HepG2 (cell line): ENCODE data around the gene NGEF. TPM values are rescaled to one million over a fixed set of nuclear protein-coding genes. Genes with fewer than 3 reads are reported as not detected.
A peak's percentile ranks its signal among the peaks of the same experiment; 100 is the strongest.

ENCODE experiments used
- EP300 ChIP-seq, 3 experiments: sonication (generic) in 1 of 3; formaldehyde crosslinking in 1 of 3; IDR thresholded peaks; 2 replicates each; pipeline versions ENCODE4 v1.5.1 to v1.6.1; 2011 to 2020; ENCODE audit warnings: low read depth in 2 of 3, low read length in 2 of 3, borderline replicate concordance in 1 of 3, improper control_type of control experiment in 1 of 3, mild to moderate bottlenecking in 1 of 3, missing genetic modification reagents in 1 of 3, moderate library complexity in 1 of 3
- HNF4G ChIP-seq, 2 experiments: sonication (generic) in 1 of 2; formaldehyde crosslinking in 1 of 2; IDR thresholded peaks; 2 replicates each; pipeline versions ENCODE4 v1.4.0 to v1.6.1; 2011 to 2020; ENCODE audit warnings: borderline replicate concordance in 2 of 2, low read depth in 2 of 2, mild to moderate bottlenecking in 2 of 2, low read length in 1 of 2, missing genetic modification reagents in 1 of 2, moderate library complexity in 1 of 2
- ISL2 ChIP-seq: sonication (generic); formaldehyde crosslinking; IDR thresholded peaks from 2 replicates; pipeline ENCODE4 v1.5.0; 2020; ENCODE audit warnings: missing genetic modification reagents
- JUND ChIP-seq: sonication (generic); formaldehyde crosslinking; IDR thresholded peaks from 2 replicates; pipeline ENCODE4 v1.8.0; 2022; ENCODE audit warnings: mild to moderate bottlenecking, missing genetic modification reagents
- THAP11 ChIP-seq: IDR thresholded peaks from 2 replicates; pipeline ENCODE4 v1.6.1; 2016; ENCODE audit warnings: missing biosample characterization, missing genetic modification reagents
- ZNF501 ChIP-seq: sonication (generic); formaldehyde crosslinking; IDR thresholded peaks from 2 replicates; pipeline ENCODE4 v1.5.1; 2020; ENCODE audit warnings: mild to moderate bottlenecking, moderate library complexity, missing genetic modification reagents
- ZNF556 ChIP-seq: sonication (generic); formaldehyde crosslinking; IDR thresholded peaks from 2 replicates; pipeline ENCODE4 v1.4.0; 2020; ENCODE audit warnings: mild to moderate bottlenecking, missing genetic modification reagents, borderline replicate concordance
- ZNF749 ChIP-seq: sonication (generic); formaldehyde crosslinking; IDR thresholded peaks from 2 replicates; pipeline ENCODE4 v1.8.0; 2022; ENCODE audit warnings: mild to moderate bottlenecking, missing genetic modification reagents, moderate library complexity, borderline replicate concordance
- polyA plus RNA-seq, 8 experiments: library from polyadenylated mRNA; depleted of rRNA in 3 of 8; stranded (reverse) in 7 of 8; unstranded in 1 of 8; fragments of >200 nt; fragmentation: Illumina TruSeq in 4 of 8; extraction: Trizol in 4 of 8; gene quantifications; 2 replicates each; pipeline versions ENCODE4 v1.2.1 to v1.2.3, GENCODE V29; 2011 to 2016; ENCODE audit warnings: low read depth in 4 of 8, missing spikeins in 1 of 8, mixed read lengths in 1 of 8; ENCODE audit not compliant: insufficient read depth in 1 of 8
- total RNA-seq, 5 experiments: library from RNA; depleted of rRNA; stranded (reverse); fragments of >200 nt; fragmentation: Illumina TruSeq; extraction: Trizol; gene quantifications; 2 replicates each; pipeline ENCODE4 v1.2.3, GENCODE V29; 2016; ENCODE audit warnings: low read depth in 1 of 5
- TF ChIP-seq, protein P1 (sequence below): IDR thresholded peaks from 2 replicates; pipeline ENCODE4 v1.4.0; 2020; ENCODE audit warnings: mild to moderate bottlenecking, missing genetic modification reagents
- TF ChIP-seq, protein P2 (sequence below): IDR thresholded peaks from 2 replicates; pipeline ENCODE4 v1.6.1; 2018; ENCODE audit warnings: missing genetic modification reagents
- TF ChIP-seq, protein P3 (sequence below): sonication (generic); formaldehyde crosslinking; conservative IDR thresholded peaks from 2 replicates; pipeline ENCODE4 v1.4.0; 2020; ENCODE audit warnings: mild to moderate bottlenecking, missing genetic modification reagents, moderate library complexity
- TF ChIP-seq, protein P4 (sequence below): sonication (generic); formaldehyde crosslinking; IDR thresholded peaks from 2 replicates; pipeline ENCODE4 v1.4.0; 2020; ENCODE audit warnings: missing genetic modification reagents, borderline replicate concordance
- TF ChIP-seq, protein P5 (sequence below): sonication (generic); formaldehyde crosslinking; IDR thresholded peaks from 2 replicates; pipeline ENCODE4 v1.4.0; 2020; ENCODE audit warnings: missing genetic modification reagents

NGEF gene
- total and polyA plus RNA-seq, 2 of the 13 experiments (the other 11 are each of a cell fraction or from before 2014, with no cell fraction given): 14.4 to 36.9 TPM

DNA sequence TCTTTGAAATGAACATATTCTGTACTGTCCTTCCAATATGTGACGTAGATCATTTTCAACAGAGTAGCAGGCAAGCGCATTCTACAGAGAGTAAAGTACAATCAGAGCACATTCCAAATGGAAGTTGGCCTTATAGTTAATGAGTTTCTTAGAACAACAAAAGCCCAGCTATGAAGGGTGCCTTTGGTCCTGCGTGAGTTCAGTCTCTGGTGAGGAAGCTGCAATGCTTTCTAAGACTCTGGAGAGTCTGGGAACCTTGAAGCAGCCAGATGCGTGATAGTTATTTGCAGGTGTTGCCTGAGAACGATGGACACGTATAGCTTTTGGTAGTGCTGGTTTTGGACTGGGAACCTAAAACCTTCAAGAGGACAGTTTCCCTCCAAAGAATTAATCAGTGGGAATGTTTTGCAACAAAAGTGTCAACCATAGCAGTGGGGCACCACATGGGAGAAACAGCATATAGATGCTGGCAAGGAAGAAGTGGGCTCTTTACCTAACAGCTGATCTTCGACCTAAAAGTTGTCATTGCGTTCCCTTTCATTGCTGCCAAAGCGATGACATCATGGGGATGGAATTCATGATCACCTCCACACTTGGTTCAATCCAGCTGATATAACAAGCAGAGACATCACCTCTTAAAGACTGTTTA, 152.3 kb downstream of the NGEF start (continued):
- TF ChIP-seq EP300 (IDR thresholded peaks at IDR 0.05; ENCODE audit: low read depth in 2 of 2, low read length in 2 of 2) (peak in 1 of 2 experiments; percentile 62; a peak in 2 of 4 replicates), EP300 (CRISPR knock-in tag; IDR thresholded peaks at IDR 0.05; ENCODE audit: borderline replicate concordance) (no peak), ZNF501 (peak; percentile 37; the same call in 1 of the 2 replicates), ISL2 (peak; percentile 60; the same call in 1 of the 2 replicates), THAP11 (CRISPR knock-in tag) (peak; percentile 56), ZNF749 (no peak), ZNF556 (CRISPR knock-in tag) (peak; percentile 85; the same call in 1 of the 2 replicates), JUND (CRISPR knock-in tag) (peak; percentile 97), HNF4G (IDR thresholded peaks at IDR 0.05; ENCODE audit: borderline replicate concordance, low read depth, low read length) (peak; percentile 63), HNF4G (CRISPR knock-in tag; IDR thresholded peaks at IDR 0.05; ENCODE audit: borderline replicate concordance, low read depth) (no peak)
- TF ChIP-seq, protein P1, sequence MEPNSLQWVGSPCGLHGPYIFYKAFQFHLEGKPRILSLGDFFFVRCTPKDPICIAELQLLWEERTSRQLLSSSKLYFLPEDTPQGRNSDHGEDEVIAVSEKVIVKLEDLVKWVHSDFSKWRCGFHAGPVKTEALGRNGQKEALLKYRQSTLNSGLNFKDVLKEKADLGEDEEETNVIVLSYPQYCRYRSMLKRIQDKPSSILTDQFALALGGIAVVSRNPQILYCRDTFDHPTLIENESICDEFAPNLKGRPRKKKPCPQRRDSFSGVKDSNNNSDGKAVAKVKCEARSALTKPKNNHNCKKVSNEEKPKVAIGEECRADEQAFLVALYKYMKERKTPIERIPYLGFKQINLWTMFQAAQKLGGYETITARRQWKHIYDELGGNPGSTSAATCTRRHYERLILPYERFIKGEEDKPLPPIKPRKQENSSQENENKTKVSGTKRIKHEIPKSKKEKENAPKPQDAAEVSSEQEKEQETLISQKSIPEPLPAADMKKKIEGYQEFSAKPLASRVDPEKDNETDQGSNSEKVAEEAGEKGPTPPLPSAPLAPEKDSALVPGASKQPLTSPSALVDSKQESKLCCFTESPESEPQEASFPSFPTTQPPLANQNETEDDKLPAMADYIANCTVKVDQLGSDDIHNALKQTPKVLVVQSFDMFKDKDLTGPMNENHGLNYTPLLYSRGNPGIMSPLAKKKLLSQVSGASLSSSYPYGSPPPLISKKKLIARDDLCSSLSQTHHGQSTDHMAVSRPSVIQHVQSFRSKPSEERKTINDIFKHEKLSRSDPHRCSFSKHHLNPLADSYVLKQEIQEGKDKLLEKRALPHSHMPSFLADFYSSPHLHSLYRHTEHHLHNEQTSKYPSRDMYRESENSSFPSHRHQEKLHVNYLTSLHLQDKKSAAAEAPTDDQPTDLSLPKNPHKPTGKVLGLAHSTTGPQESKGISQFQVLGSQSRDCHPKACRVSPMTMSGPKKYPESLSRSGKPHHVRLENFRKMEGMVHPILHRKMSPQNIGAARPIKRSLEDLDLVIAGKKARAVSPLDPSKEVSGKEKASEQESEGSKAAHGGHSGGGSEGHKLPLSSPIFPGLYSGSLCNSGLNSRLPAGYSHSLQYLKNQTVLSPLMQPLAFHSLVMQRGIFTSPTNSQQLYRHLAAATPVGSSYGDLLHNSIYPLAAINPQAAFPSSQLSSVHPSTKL: peak; percentile 77
- TF ChIP-seq, protein P2, sequence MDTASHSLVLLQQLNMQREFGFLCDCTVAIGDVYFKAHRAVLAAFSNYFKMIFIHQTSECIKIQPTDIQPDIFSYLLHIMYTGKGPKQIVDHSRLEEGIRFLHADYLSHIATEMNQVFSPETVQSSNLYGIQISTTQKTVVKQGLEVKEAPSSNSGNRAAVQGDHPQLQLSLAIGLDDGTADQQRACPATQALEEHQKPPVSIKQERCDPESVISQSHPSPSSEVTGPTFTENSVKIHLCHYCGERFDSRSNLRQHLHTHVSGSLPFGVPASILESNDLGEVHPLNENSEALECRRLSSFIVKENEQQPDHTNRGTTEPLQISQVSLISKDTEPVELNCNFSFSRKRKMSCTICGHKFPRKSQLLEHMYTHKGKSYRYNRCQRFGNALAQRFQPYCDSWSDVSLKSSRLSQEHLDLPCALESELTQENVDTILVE (CRISPR knock-in tag): peak; percentile 75; the same call in 1 of the 2 replicates
- TF ChIP-seq, protein P3, sequence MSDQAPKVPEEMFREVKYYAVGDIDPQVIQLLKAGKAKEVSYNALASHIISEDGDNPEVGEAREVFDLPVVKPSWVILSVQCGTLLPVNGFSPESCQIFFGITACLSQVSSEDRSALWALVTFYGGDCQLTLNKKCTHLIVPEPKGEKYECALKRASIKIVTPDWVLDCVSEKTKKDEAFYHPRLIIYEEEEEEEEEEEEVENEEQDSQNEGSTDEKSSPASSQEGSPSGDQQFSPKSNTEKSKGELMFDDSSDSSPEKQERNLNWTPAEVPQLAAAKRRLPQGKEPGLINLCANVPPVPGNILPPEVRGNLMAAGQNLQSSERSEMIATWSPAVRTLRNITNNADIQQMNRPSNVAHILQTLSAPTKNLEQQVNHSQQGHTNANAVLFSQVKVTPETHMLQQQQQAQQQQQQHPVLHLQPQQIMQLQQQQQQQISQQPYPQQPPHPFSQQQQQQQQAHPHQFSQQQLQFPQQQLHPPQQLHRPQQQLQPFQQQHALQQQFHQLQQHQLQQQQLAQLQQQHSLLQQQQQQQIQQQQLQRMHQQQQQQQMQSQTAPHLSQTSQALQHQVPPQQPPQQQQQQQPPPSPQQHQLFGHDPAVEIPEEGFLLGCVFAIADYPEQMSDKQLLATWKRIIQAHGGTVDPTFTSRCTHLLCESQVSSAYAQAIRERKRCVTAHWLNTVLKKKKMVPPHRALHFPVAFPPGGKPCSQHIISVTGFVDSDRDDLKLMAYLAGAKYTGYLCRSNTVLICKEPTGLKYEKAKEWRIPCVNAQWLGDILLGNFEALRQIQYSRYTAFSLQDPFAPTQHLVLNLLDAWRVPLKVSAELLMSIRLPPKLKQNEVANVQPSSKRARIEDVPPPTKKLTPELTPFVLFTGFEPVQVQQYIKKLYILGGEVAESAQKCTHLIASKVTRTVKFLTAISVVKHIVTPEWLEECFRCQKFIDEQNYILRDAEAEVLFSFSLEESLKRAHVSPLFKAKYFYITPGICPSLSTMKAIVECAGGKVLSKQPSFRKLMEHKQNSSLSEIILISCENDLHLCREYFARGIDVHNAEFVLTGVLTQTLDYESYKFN (CRISPR knock-in tag): peak; percentile 86
- TF ChIP-seq, protein P4, sequence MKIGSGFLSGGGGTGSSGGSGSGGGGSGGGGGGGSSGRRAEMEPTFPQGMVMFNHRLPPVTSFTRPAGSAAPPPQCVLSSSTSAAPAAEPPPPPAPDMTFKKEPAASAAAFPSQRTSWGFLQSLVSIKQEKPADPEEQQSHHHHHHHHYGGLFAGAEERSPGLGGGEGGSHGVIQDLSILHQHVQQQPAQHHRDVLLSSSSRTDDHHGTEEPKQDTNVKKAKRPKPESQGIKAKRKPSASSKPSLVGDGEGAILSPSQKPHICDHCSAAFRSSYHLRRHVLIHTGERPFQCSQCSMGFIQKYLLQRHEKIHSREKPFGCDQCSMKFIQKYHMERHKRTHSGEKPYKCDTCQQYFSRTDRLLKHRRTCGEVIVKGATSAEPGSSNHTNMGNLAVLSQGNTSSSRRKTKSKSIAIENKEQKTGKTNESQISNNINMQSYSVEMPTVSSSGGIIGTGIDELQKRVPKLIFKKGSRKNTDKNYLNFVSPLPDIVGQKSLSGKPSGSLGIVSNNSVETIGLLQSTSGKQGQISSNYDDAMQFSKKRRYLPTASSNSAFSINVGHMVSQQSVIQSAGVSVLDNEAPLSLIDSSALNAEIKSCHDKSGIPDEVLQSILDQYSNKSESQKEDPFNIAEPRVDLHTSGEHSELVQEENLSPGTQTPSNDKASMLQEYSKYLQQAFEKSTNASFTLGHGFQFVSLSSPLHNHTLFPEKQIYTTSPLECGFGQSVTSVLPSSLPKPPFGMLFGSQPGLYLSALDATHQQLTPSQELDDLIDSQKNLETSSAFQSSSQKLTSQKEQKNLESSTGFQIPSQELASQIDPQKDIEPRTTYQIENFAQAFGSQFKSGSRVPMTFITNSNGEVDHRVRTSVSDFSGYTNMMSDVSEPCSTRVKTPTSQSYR (CRISPR knock-in tag): peak; percentile 37; the same call in 1 of the 2 replicates
- TF ChIP-seq, protein P5, sequence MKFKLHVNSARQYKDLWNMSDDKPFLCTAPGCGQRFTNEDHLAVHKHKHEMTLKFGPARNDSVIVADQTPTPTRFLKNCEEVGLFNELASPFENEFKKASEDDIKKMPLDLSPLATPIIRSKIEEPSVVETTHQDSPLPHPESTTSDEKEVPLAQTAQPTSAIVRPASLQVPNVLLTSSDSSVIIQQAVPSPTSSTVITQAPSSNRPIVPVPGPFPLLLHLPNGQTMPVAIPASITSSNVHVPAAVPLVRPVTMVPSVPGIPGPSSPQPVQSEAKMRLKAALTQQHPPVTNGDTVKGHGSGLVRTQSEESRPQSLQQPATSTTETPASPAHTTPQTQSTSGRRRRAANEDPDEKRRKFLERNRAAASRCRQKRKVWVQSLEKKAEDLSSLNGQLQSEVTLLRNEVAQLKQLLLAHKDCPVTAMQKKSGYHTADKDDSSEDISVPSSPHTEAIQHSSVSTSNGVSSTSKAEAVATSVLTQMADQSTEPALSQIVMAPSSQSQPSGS (CRISPR knock-in tag): peak; percentile 95
